HEK293 (cell line): Measurements from ENCODE around the gene STK11.

Experiments used
- CTCF ChIA-PET: fragments of 350-600 bp; formaldehyde crosslinking; extraction: SDS; loops from one replicate; lab custom pipeline; 2021; ENCODE audit warnings: antibody characterized with exemption; lab: Yijun Ruan, JAX
- POLR2A ChIA-PET: fragments of 300-600 bp; formaldehyde crosslinking; extraction: SDS; loops from one replicate; lab custom pipeline; 2020; ENCODE audit warnings: antibody characterized with exemption, inconsistent platforms; lab: Yijun Ruan, JAX
- H3K27ac ChIP-seq: fragments of 200-500 bp; sonication (Bioruptor generic); 2 replicates; pipeline ENCODE4 v1.5.1; 2014; ENCODE audit warnings: low read depth, low read length, control low read depth, inconsistent platforms; ENCODE audit errors: extremely low read depth
- H3K36me3 ChIP-seq, 2 experiments: fragments of 200-500 bp in 1 of 2; sonication (Bioruptor generic) in 1 of 2; 1 replicate in 1 of 2; 2 replicates in 1 of 2; pipeline ENCODE4 v1.5.1; 2014 to 2017; ENCODE audit warnings: inconsistent platforms in 2 of 2, low read length in 2 of 2; ENCODE audit not compliant: control insufficient read depth in 2 of 2, insufficient read depth in 1 of 2
- H3K4me1 ChIP-seq: fragments of 200-500 bp; sonication (Bioruptor generic); 2 replicates; pipeline ENCODE4 v1.5.1; 2014; ENCODE audit warnings: mild to moderate bottlenecking, low read length, inconsistent platforms; ENCODE audit not compliant: control insufficient read depth, insufficient read depth
- H3K4me3 ChIP-seq: 2 replicates; pipeline ENCODE4 v1.5.1; 2011; ENCODE audit warnings: low read depth, mild to moderate bottlenecking, control low read depth, low read length, moderate library complexity
- H3K9me3 ChIP-seq: fragments of 200-500 bp; sonication (Bioruptor generic); 2 replicates; pipeline ENCODE4 v1.5.1; 2014; ENCODE audit warnings: low read depth, low read length, inconsistent platforms; ENCODE audit not compliant: control insufficient read depth, insufficient read depth
- GLIS2 ChIP-seq: fragments of 450-650 bp; formaldehyde crosslinking; IDR thresholded peaks from 2 replicates; pipeline ENCODE4 v1.5.1; 2016; ENCODE audit warnings: missing biosample characterization, missing genetic modification characterization
- HOXD13 ChIP-seq: sonication (generic); formaldehyde crosslinking; IDR thresholded peaks from 2 replicates; pipeline ENCODE4 v1.8.0; 2022; ENCODE audit warnings: missing genetic modification reagents, borderline replicate concordance
- KLF16 ChIP-seq: fragments of 450-650 bp; formaldehyde crosslinking; IDR thresholded peaks from 2 replicates; pipeline ENCODE4 v1.5.1; 2017; ENCODE audit warnings: missing biosample characterization, missing genetic modification characterization
- SP2 ChIP-seq: fragments of 450-650 bp; formaldehyde crosslinking; IDR thresholded peaks from 2 replicates; pipeline ENCODE4 v1.5.1; 2016; ENCODE audit warnings: missing biosample characterization, missing genetic modification characterization
- WT1 ChIP-seq: fragments of 450-650 bp; formaldehyde crosslinking; IDR thresholded peaks from 2 replicates; pipeline ENCODE4 v1.5.1; 2016; ENCODE audit warnings: missing biosample characterization, missing genetic modification characterization
- YY1 ChIP-seq: fragments of 450-650 bp; formaldehyde crosslinking; IDR thresholded peaks from 2 replicates; pipeline ENCODE4 v1.5.1; 2018; ENCODE audit warnings: missing biosample characterization, missing genetic modification characterization
- YY2 ChIP-seq: fragments of 450-650 bp; formaldehyde crosslinking; IDR thresholded peaks from 2 replicates; pipeline ENCODE4 v1.5.1; 2016; ENCODE audit warnings: missing biosample characterization, missing genetic modification characterization
- ZBTB17 ChIP-seq: fragments of 450-650 bp; formaldehyde crosslinking; IDR thresholded peaks from 2 replicates; pipeline ENCODE4 v1.5.1; 2016; ENCODE audit warnings: missing biosample characterization, missing genetic modification characterization
- ZBTB20 ChIP-seq: fragments of 450-650 bp; formaldehyde crosslinking; IDR thresholded peaks from 2 replicates; pipeline ENCODE4 v1.5.1; 2016; ENCODE audit warnings: missing biosample characterization, missing genetic modification characterization
- ZBTB48 ChIP-seq: fragments of 450-650 bp; formaldehyde crosslinking; IDR thresholded peaks from 2 replicates; pipeline ENCODE4 v1.5.1; 2016; ENCODE audit warnings: missing biosample characterization, missing genetic modification characterization
- ZBTB8A ChIP-seq: fragments of 450-650 bp; formaldehyde crosslinking; IDR thresholded peaks from 2 replicates; pipeline ENCODE4 v1.5.1; 2016; ENCODE audit warnings: missing biosample characterization, missing genetic modification characterization
- ZIC2 ChIP-seq: fragments of 450-650 bp; formaldehyde crosslinking; IDR thresholded peaks from 2 replicates; pipeline ENCODE4 v1.5.1; 2016; ENCODE audit warnings: missing biosample characterization, missing genetic modification characterization
- ZNF114 ChIP-seq: fragments of 450-650 bp; formaldehyde crosslinking; IDR thresholded peaks from 2 replicates; pipeline ENCODE4 v1.5.0; 2017; ENCODE audit warnings: missing biosample characterization, missing genetic modification characterization
- ZNF121 ChIP-seq: fragments of 450-650 bp; formaldehyde crosslinking; IDR thresholded peaks from 2 replicates; pipeline ENCODE4 v1.5.1; 2016; ENCODE audit warnings: missing biosample characterization, missing genetic modification characterization
- ZNF341 ChIP-seq: fragments of 450-650 bp; formaldehyde crosslinking; IDR thresholded peaks from 2 replicates; pipeline ENCODE4; 2016; ENCODE audit warnings: low read depth, missing biosample characterization, missing genetic modification characterization
- ZNF391 ChIP-seq: fragments of 450-650 bp; formaldehyde crosslinking; IDR thresholded peaks from 2 replicates; pipeline ENCODE4 v1.5.1; 2016; ENCODE audit warnings: low read depth, missing biosample characterization, missing genetic modification characterization, borderline replicate concordance
- ZNF555 ChIP-seq: fragments of 450-650 bp; formaldehyde crosslinking; conservative IDR thresholded peaks from 2 replicates; pipeline ENCODE4 v1.5.1; 2017; ENCODE audit warnings: missing biosample characterization, mild to moderate bottlenecking, missing genetic modification characterization, inconsistent platforms
- ZNF558 ChIP-seq: fragments of 450-650 bp; formaldehyde crosslinking; IDR thresholded peaks from 2 replicates; pipeline ENCODE4 v1.5.1; 2016; ENCODE audit warnings: missing biosample characterization, missing genetic modification characterization
- ZNF560 ChIP-seq: fragments of 450-650 bp; formaldehyde crosslinking; IDR thresholded peaks from 2 replicates; pipeline ENCODE4 v1.5.1; 2017; ENCODE audit warnings: missing biosample characterization, missing genetic modification characterization, borderline replicate concordance
- ZNF629 ChIP-seq: fragments of 450-650 bp; formaldehyde crosslinking; IDR thresholded peaks from 2 replicates; pipeline ENCODE4 v1.5.1; 2017; ENCODE audit warnings: missing biosample characterization, missing genetic modification characterization
- ZNF692 ChIP-seq: fragments of 450-650 bp; formaldehyde crosslinking; IDR thresholded peaks from 2 replicates; pipeline ENCODE4 v1.5.1; 2016; ENCODE audit warnings: missing biosample characterization, missing genetic modification characterization
- ZNF785 ChIP-seq: fragments of 450-650 bp; formaldehyde crosslinking; IDR thresholded peaks from 2 replicates; pipeline ENCODE4 v1.5.1; 2016; ENCODE audit warnings: missing biosample characterization, missing genetic modification characterization
- ZNF843 ChIP-seq: fragments of 450-650 bp; formaldehyde crosslinking; IDR thresholded peaks from 2 replicates; pipeline ENCODE4 v1.5.1; 2016; ENCODE audit warnings: missing biosample characterization, missing genetic modification characterization
- ZXDB ChIP-seq: fragments of 450-650 bp; formaldehyde crosslinking; IDR thresholded peaks from 2 replicates; pipeline ENCODE4 v1.5.1; 2016; ENCODE audit warnings: missing biosample characterization, missing genetic modification characterization
- TF ChIP-seq, protein P1 (sequence below): fragments of 450-650 bp; formaldehyde crosslinking; IDR thresholded peaks from 2 replicates; pipeline ENCODE4 v1.5.1; 2017; ENCODE audit warnings: missing biosample characterization, missing genetic modification characterization
- TF ChIP-seq, protein P2 (sequence below): fragments of 450-650 bp; formaldehyde crosslinking; IDR thresholded peaks from 2 replicates; pipeline ENCODE4 v1.5.1; 2016; ENCODE audit warnings: missing biosample characterization, missing genetic modification characterization
- TF ChIP-seq, protein P3 (sequence below): fragments of 450-650 bp; formaldehyde crosslinking; IDR thresholded peaks from 2 replicates; pipeline ENCODE4 v1.5.1; 2016; ENCODE audit warnings: missing biosample characterization, missing genetic modification characterization
- TF ChIP-seq, protein P4 (sequence below): fragments of 450-650 bp; formaldehyde crosslinking; IDR thresholded peaks from 2 replicates; pipeline ENCODE4 v1.5.1; 2016; ENCODE audit warnings: missing biosample characterization, missing genetic modification characterization

STK11 gene

DNA sequence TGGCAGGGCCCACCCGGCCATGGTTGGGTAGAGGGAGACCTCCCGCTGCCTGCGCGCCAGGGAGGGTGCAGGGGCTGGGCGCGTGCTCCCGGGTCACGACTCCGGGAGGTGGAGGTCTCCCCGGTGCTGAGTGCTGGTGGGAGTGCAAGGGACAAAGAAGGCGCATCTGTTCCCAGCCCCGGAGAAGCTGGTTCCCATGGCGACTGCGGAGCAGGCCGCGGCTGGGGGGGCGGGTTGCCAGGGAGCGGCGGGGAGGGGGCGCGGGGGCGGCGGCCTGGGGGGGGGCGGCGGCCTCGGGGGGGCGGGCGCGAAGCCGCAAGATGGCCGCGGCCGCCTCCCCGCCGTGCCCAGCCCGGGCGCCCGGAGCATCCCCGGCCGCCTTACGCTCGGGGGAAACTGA, 31.0 kb downstream of the STK11 start (continued):
- TF ChIP-seq HOXD13 (no peak), ZNF558 (tag by site-specific recombination) (no peak)
- TF ChIP-seq, protein P1, sequence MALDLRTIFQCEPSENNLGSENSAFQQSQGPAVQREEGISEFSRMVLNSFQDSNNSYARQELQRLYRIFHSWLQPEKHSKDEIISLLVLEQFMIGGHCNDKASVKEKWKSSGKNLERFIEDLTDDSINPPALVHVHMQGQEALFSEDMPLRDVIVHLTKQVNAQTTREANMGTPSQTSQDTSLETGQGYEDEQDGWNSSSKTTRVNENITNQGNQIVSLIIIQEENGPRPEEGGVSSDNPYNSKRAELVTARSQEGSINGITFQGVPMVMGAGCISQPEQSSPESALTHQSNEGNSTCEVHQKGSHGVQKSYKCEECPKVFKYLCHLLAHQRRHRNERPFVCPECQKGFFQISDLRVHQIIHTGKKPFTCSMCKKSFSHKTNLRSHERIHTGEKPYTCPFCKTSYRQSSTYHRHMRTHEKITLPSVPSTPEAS = no peak

DNA sequence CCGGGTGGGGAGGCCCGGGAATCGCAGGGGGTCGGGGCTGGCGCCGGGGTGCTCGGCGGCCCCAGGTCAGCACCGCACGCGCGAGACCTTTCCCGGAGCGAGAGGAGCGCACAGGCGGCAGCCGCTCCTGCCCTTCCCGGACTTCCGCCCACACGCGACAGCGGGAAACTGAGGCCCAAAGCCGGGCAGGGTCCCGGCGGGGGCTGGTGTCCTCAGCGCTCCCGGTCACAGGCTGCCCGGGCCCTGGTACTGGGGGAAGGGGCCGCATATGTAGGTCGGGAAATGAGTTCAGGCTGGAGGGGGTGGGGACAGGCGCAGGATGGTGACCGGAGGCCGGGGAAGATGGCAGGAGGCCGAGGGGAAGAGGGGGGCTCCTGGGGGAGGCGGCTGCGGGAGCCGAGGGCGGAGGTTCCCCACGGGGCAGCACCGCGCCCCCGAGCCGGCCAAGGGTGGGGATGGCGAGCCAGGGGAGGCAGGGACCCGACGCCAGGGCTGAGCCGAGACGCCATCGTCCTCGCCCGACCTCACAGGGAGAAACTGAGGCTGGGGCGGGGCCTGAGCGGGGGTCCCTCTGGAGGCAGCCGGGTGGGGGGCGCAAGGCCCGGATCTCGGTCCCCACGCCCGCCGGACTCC, 31.6 kb downstream of the STK11 start:
- Histone ChIP-seq H3K9me3 (no peaks in the 10 kb centered on the region), H3K36me3 (peaks cover 0 to 32% of the 10 kb centered on the region in 2 experiments; a peak in 1 of 3 replicates), H3K4me1 (peaks cover 3% of the 10 kb centered on the region), H3K27ac (peak overlapping the region; percentile 60; the same call in 1 of the 2 replicates), H3K4me3 (peak overlapping the region; percentile 56)
- CTCF ChIA-PET = no interaction called here
- POLR2A ChIA-PET = interaction anchor here (1.5 kb wide), 1 partner anchor 16 kb away, joined by 4 read pairs; no protein-coding TSS in a partner anchor
- TF ChIP-seq, protein P2, sequence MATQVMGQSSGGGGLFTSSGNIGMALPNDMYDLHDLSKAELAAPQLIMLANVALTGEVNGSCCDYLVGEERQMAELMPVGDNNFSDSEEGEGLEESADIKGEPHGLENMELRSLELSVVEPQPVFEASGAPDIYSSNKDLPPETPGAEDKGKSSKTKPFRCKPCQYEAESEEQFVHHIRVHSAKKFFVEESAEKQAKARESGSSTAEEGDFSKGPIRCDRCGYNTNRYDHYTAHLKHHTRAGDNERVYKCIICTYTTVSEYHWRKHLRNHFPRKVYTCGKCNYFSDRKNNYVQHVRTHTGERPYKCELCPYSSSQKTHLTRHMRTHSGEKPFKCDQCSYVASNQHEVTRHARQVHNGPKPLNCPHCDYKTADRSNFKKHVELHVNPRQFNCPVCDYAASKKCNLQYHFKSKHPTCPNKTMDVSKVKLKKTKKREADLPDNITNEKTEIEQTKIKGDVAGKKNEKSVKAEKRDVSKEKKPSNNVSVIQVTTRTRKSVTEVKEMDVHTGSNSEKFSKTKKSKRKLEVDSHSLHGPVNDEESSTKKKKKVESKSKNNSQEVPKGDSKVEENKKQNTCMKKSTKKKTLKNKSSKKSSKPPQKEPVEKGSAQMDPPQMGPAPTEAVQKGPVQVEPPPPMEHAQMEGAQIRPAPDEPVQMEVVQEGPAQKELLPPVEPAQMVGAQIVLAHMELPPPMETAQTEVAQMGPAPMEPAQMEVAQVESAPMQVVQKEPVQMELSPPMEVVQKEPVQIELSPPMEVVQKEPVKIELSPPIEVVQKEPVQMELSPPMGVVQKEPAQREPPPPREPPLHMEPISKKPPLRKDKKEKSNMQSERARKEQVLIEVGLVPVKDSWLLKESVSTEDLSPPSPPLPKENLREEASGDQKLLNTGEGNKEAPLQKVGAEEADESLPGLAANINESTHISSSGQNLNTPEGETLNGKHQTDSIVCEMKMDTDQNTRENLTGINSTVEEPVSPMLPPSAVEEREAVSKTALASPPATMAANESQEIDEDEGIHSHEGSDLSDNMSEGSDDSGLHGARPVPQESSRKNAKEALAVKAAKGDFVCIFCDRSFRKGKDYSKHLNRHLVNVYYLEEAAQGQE (tag by site-specific recombination) = no peak
- TF ChIP-seq ZNF341 (tag by site-specific recombination) = peak; percentile 47; the same call in 1 of the 2 replicates
- peak; percentile 76 for TF ChIP-seq ZBTB8A
- TF ChIP-seq YY2 (tag by site-specific recombination) = 0 out of 2 replicates have a peak, but pooled peaks have one; percentile 30
- TF ChIP-seq, protein P3, sequence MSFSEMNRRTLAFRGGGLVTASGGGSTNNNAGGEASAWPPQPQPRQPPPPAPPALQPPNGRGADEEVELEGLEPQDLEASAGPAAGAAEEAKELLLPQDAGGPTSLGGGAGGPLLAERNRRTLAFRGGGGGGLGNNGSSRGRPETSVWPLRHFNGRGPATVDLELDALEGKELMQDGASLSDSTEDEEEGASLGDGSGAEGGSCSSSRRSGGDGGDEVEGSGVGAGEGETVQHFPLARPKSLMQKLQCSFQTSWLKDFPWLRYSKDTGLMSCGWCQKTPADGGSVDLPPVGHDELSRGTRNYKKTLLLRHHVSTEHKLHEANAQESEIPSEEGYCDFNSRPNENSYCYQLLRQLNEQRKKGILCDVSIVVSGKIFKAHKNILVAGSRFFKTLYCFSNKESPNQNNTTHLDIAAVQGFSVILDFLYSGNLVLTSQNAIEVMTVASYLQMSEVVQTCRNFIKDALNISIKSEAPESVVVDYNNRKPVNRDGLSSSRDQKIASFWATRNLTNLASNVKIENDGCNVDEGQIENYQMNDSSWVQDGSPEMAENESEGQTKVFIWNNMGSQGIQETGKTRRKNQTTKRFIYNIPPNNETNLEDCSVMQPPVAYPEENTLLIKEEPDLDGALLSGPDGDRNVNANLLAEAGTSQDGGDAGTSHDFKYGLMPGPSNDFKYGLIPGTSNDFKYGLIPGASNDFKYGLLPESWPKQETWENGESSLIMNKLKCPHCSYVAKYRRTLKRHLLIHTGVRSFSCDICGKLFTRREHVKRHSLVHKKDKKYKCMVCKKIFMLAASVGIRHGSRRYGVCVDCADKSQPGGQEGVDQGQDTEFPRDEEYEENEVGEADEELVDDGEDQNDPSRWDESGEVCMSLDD = peak; percentile 84
- peak; percentile 63; the same call in 1 of the 2 replicates for TF ChIP-seq KLF16 (tag by site-specific recombination)
- no peak for TF ChIP-seq ZNF843 (tag by site-specific recombination)
- TF ChIP-seq ZNF560 = no peak
- TF ChIP-seq ZNF692 (tag by site-specific recombination) = peak; percentile 45; the same call in 1 of the 2 replicates
- no peak for TF ChIP-seq ZNF121 (tag by site-specific recombination)
- peak; percentile 35; the same call in 1 of the 2 replicates for TF ChIP-seq ZNF391 (tag by site-specific recombination)
- no peak for TF ChIP-seq ZNF114 (tag by site-specific recombination)
- TF ChIP-seq GLIS2 (tag by site-specific recombination) = peak; percentile 93
- TF ChIP-seq, protein P4, sequence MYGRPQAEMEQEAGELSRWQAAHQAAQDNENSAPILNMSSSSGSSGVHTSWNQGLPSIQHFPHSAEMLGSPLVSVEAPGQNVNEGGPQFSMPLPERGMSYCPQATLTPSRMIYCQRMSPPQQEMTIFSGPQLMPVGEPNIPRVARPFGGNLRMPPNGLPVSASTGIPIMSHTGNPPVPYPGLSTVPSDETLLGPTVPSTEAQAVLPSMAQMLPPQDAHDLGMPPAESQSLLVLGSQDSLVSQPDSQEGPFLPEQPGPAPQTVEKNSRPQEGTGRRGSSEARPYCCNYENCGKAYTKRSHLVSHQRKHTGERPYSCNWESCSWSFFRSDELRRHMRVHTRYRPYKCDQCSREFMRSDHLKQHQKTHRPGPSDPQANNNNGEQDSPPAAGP (tag by site-specific recombination) = peak; percentile 69; the same call in 1 of the 2 replicates
- TF ChIP-seq ZBTB48 (tag by site-specific recombination) = 0 out of 2 replicates have a peak, but pooled peaks have one; percentile 39
- peak; percentile 92 for TF ChIP-seq ZBTB20 (tag by site-specific recombination)
- TF ChIP-seq ZIC2 (tag by site-specific recombination) = peak; percentile 70
- TF ChIP-seq ZXDB (tag by site-specific recombination) = peak; percentile 45; the same call in 1 of the 2 replicates
- peak; percentile 26 for TF ChIP-seq SP2 (tag by site-specific recombination)
- 0 out of 2 replicates have a peak, but pooled peaks have one; percentile 29 for TF ChIP-seq WT1 (tag by site-specific recombination)
- TF ChIP-seq ZBTB17 (tag by site-specific recombination) = no peak
- no peak for TF ChIP-seq ZNF555 (tag by site-specific recombination)
- no peak for TF ChIP-seq YY1 (tag by site-specific recombination)
- peak; percentile 47 for TF ChIP-seq ZNF629 (tag by site-specific recombination)
- no peak for TF ChIP-seq ZNF785 (tag by site-specific recombination)
